Adrenal gland (tissue), 5 donors: Measurements from ENCODE around the gene POLR2C.

Experiments used
- CTCF ChIP-seq, 6 experiments: fragments of 450-650 bp in 4 of 6; fragments of 200-600 bp in 2 of 6; sonication (generic) in 1 of 6; IDR thresholded peaks; 1 replicate in 5 of 6; 2 replicates in 1 of 6; pipeline versions ENCODE4 v1.5.1 to v1.8.0; 2016 to 2021; ENCODE audit warnings: antibody characterized with exemption in 6 of 6, mild to moderate bottlenecking in 2 of 6, moderate library complexity in 1 of 6
- POLR2A ChIP-seq, 2 donors: fragments of 450-650 bp; IDR thresholded peaks; one replicate each; pipeline ENCODE4 v1.6.1; 2017; ENCODE audit warnings: antibody characterized with exemption in 2 of 2, mild to moderate bottlenecking in 2 of 2, moderate library complexity in 1 of 2
- donor health status: DM: no; HTN: no; CAD: no.

- TF ChIP-seq CTCF (IDR thresholded peaks at IDR 0.05) (no peak), POLR2A (IDR thresholded peaks at IDR 0.05) (no peak)
Observed at GRCh38 chr16:57423152-57423551, 39.3 kb upstream of the POLR2C start.
